ENCODE measurements around the gene SCP2.

DNA sequence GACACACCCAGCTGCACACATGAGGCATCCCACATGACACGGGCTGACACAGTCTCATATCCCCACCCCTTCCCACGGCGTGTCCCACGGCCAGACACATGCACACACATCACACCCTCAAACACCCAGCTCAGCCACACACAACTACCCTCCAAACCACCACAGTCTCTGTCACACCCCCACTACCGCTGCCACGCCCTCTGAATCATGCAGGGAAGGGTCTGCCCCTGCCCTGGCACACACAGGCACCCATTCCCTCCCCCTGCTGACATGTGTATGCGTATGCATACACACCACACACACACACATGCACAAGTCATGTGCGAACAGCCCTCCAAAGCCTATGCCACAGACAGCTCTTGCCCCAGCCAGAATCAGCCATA, 157.5 kb downstream of the SCP2 start:
- TF ChIP-seq, protein P1, sequence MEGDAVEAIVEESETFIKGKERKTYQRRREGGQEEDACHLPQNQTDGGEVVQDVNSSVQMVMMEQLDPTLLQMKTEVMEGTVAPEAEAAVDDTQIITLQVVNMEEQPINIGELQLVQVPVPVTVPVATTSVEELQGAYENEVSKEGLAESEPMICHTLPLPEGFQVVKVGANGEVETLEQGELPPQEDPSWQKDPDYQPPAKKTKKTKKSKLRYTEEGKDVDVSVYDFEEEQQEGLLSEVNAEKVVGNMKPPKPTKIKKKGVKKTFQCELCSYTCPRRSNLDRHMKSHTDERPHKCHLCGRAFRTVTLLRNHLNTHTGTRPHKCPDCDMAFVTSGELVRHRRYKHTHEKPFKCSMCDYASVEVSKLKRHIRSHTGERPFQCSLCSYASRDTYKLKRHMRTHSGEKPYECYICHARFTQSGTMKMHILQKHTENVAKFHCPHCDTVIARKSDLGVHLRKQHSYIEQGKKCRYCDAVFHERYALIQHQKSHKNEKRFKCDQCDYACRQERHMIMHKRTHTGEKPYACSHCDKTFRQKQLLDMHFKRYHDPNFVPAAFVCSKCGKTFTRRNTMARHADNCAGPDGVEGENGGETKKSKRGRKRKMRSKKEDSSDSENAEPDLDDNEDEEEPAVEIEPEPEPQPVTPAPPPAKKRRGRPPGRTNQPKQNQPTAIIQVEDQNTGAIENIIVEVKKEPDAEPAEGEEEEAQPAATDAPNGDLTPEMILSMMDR (IDR thresholded peaks at IDR 0.05; ENCODE audit: insufficient read depth, low read depth, low read length), result no peak
- no peak for TF ChIP-seq EZH2 (IDR thresholded peaks at IDR 0.05; ENCODE audit: insufficient read depth, low read length)

All from astrocyte (in vitro differentiated cells and primary cell).